Measurements from ENCODE around the gene PTPN1.

PTPN1 gene

DNA sequence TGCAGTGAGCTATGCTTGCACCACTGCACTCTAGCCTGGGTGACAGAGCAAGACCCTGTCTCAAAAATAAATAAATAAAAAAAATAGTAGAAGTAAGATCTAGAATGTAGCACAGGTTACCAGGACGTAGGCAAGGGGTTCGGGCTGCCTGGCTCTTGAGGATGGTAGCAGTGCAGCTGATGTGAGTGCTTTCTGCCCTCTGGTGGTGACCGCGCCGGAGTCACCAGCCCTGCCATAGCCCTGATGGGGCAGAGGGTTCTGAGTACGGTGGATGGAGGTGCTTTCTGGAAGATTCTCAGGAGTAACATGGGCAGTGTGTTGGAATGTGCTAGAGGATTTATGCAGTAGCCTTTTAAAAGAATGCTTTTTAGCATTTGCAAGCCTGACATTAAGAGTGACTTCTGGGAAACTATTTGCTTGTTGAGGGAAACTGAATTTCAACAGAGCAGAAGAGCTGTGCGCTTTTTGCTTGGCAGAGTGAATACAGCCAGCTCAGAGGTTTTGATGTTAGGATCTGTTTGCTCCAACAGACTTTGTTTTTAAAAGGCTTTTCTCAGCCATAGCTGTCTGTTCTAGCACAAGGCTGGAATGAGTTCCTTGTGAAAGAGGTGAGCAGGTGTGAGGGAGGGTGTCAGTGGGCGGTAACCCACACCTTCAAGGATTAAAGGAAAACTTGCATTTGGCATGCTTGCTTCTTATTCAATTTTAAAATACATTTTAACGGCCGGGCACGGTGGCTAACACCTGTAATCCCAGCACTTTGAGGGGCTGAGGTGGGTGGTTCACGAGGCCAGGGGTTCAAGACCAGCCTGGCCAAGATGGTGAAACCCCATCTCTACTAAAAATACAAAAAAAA is 65.9 kb downstream of the PTPN1 start:
- peak; percentile 44 to 52 (median 49) for DNase-seq (ENCODE audit: low read depth in 3 of 3)

DNA sequence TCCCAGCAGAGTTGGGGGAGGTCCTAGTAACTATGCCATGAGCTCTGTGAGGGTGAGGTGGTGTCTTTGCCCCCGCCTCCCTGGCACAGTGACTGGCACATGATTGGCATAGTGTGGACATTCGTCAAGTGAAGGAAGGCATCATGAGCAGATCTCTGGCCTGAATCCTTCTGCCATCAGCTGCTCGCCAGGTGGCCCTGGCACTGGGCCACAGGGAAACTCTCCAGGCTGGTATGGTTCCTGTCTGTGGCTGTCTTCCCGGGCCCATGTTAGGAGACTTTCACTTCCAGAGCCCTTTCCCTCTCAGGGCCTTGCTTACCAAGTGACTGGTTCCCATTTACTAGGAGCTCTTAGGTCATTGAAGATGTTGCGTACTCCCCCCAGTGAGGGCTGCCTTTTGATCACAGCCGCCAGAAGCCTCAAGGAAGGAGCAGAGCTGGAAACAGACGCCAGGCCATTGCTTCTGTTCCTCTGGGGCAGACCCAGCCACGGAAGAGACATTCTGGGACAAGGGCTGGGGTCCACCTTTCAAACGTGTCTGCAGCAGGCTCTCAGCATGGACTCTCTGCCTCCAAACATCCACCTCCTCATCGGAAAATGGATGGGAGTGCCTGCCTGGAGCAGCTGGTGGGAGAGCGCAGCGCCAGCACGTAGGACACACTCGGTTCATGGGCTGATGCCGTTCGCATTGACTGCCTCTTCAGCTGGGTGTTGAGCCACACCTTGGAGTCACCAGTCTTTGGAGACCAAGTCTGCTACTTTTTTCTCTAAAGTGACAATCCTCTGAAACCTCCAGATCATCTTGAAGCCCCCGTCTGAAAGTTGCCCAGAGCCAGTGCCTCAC is 67.2 kb downstream of the PTPN1 start:
- no peak for DNase-seq (ENCODE audit: low read depth in 3 of 3)

GRCh38 chr20:50578061-50578777 is 68.0 kb downstream of the PTPN1 start:
- no peak for DNase-seq (ENCODE audit: low read depth in 3 of 3)

- DNase-seq (ENCODE audit: low read depth in 3 of 3) = no peak
Observed at GRCh38 chr20:50578778-50579165, 68.6 kb downstream of the PTPN1 start.

- DNase-seq (ENCODE audit: low read depth in 3 of 3) = no peak
Observed at GRCh38 chr20:50579511-50579910, 69.3 kb downstream of the PTPN1 start.

DNA sequence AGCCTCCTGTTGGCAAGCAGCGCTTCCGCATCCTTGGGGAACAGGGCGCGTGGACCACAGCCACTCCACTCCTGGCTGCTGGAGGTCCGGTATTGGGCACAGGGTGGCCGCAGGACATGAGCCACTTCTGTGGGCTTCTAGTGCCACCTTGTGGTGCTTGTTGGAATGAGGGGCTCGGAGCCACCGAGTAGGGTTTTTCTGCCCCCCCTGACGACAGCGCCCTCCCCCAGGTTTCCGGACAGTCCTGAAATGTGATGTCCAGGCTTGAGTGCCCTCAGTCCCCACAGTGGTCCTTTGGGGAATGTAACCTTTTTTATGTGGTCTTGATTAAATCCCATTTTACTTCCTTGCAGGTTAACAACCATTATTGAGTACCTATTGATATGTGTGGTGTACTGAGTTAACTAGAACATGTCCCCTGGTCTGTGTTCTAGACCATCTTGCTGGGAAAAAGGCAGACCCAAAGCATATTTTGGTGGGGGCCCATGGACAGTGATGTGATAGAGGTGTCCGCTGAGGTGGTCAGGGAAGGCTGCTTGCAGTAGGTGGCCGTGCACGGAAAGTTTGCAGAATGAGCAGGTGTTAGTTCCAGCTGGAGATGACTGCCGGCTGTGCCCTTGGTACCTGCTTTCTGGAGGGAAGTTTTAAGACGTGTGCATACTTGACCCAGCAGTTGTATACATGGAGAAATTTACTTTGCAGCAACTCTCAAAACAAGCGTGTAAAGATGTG is 70.0 kb downstream of the PTPN1 start:
- peak in 2 of 3 experiments; percentile 19 to 23 for DNase-seq (ENCODE audit: low read depth in 3 of 3)

GRCh38 chr20:50580842-50581544 is 70.8 kb downstream of the PTPN1 start:
- DNase-seq (ENCODE audit: low read depth in 3 of 3) = no peak

DNA sequence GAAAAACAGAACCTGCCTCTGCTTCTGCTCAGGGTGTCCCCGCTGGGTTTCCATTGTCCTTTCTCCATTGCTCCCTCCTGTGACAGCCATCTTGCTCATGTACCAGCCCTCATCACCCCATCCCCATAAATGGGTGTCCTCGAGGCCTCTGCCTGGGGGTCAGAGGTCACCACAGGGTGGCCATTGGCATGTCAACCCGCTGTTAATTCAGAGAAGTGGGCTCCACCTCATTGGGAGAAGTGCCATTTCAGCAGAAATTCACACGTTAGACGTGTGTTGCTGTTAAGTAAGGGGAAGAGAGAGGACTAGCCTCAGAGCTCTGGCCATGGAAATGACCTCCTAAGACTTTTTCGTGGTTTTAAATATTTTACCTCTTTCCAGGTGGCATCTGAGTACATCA is 71.9 kb downstream of the PTPN1 start:
- no peak for DNase-seq (ENCODE audit: low read depth in 3 of 3)

DNA sequence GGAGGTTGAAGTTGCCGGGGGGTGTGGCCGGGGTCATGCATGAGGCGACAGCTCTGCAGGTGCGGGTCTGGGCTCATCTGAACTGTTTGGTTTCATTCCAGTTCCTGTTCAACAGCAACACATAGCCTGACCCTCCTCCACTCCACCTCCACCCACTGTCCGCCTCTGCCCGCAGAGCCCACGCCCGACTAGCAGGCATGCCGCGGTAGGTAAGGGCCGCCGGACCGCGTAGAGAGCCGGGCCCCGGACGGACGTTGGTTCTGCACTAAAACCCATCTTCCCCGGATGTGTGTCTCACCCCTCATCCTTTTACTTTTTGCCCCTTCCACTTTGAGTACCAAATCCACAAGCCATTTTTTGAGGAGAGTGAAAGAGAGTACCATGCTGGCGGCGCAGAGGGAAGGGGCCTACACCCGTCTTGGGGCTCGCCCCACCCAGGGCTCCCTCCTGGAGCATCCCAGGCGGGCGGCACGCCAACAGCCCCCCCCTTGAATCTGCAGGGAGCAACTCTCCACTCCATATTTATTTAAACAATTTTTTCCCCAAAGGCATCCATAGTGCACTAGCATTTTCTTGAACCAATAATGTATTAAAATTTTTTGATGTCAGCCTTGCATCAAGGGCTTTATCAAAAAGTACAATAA is 72.5 kb downstream of the PTPN1 start:
- no peak for DNase-seq (ENCODE audit: low read depth in 3 of 3)

DNA sequence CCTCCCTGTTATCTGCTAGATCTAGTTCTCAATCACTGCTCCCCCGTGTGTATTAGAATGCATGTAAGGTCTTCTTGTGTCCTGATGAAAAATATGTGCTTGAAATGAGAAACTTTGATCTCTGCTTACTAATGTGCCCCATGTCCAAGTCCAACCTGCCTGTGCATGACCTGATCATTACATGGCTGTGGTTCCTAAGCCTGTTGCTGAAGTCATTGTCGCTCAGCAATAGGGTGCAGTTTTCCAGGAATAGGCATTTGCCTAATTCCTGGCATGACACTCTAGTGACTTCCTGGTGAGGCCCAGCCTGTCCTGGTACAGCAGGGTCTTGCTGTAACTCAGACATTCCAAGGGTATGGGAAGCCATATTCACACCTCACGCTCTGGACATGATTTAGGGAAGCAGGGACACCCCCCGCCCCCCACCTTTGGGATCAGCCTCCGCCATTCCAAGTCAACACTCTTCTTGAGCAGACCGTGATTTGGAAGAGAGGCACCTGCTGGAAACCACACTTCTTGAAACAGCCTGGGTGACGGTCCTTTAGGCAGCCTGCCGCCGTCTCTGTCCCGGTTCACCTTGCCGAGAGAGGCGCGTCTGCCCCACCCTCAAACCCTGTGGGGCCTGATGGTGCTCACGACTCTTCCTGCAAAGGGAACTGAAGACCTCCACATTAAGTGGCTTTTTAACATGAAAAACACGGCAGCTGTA is 73.4 kb downstream of the PTPN1 start:
- DNase-seq (ENCODE audit: low read depth in 3 of 3) = no peak

DNA sequence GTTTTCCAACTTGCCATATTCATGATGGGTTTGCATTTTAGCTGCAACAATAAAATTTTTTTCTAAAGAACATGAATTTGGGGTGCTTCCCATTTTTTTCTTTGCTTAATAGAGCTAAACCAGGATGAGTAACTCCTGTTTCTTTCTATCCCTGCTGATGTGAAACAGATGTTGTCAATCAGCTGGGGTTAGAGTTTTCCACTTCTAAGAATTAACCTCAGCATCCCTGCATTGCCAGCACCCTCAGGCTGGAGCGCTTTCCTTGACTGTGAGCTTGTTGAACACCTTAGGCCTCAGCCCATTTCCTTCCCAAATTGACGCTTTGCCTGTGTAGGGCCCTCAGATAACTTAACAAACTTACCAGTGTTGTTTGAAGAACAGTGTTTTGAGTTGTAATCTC is 74.5 kb downstream of the PTPN1 start:
- no peak for DNase-seq (ENCODE audit: low read depth in 3 of 3)

GRCh38 chr20:50585214-50585613 is 75.0 kb downstream of the PTPN1 start:
- DNase-seq (ENCODE audit: low read depth in 3 of 3) = no peak

DNA sequence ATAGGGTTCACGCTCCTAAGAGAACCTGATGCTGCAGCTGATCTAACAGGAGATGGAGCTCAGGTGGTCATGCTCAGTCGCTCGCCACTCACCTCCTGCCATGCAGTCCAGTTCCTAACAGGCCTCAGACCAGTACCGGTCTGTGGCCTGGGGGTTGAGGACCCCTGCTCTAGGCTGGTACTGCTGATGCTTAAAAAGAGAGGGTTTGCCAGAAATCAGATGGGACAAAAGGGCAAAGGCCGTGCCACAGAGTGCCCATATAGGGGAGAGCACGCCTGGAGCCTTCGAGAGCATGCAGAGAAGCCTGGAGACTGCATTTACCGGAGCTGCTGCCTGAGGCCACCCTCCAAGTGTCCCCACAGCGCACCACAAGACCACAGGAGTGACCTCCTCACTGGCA is 75.5 kb downstream of the PTPN1 start:
- no peak for DNase-seq (ENCODE audit: low read depth in 3 of 3)

DNA sequence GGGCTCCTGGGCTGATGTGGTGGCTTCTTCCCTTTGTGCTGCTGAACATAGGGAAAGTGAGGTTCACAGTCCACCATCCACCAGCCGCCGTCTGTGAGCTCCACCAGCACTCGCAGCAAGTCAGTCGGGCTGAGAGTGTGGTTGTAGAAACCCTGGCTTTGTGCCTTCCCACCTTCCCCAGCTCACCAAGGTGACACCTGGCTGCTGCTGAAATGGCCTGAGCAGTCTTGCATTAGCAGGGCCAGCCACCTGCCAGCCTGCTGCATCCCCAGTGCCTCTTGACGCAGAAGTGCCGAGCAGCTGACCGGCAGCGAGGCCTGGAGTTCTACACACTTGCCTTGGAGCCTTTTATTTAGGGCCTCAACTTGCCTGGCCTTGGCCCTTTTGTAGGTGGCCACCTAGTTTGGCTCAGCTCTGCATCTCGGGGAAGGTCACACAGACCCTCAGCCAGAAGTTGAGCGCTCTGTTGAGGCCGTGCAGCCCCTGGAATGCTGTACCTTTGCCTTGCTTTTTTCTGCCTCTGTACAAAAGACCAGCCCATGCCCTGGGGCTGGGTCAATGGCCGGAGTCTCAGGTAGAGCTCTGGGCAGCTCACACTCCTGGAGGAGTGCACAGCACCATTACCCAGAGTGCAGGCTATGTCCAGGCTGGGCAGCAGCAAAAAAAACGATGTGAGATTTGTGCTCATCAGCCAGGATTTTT is 76.5 kb downstream of the PTPN1 start:
- DNase-seq (ENCODE audit: low read depth in 3 of 3) = no peak

DNA sequence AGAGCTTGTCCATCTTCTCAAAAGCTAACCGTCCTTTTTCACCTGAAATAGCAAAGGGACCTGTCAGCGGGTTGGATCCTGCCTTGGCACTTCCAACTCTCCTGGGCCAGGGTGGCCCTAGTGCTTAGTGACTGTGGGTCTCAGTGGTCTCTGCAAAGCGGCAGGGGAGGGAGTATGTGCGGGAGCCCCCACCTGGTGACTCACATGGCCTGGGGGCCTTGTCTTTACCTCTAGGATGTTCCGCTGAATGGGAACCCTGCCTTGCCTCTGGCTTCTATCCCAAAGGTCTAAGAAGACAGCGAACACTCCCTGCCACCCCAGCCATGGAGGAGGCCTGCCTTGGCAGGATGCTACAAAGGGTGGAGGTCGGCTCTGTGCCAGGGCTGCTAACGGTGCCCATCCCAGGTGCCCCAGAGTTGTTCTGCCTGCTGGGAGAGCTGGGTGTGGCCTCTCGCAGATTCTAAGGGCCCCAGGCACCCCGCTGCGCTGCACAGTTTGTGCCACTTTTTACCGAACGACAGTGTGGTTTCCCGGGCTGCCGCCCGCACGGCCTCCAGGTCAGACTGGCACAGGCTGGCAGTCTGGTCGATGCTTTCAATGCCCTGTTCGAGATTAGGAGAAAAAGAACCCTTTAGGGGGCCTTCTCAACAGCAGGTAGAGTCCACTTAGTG is 77.2 kb downstream of the PTPN1 start:
- no peak for DNase-seq (ENCODE audit: low read depth in 3 of 3)

GRCh38 chr20:50588034-50588736 is 78.0 kb downstream of the PTPN1 start:
- peak; percentile 48 to 71 (median 48) for DNase-seq (ENCODE audit: low read depth in 3 of 3)

GRCh38 chr20:50589548-50590347 is 79.6 kb downstream of the PTPN1 start:
- DNase-seq (ENCODE audit: low read depth in 3 of 3) = no peak

All from stimulated activated CD4-positive, alpha-beta T cell treated with anti-CD3 and anti-CD28 coated beads, TNF-alpha, amount 100 ng/mL, for 4 hours (primary cell).